GM10266 (cell line): Measurements from ENCODE around the gene C15orf61.

Experiments
- DNase-seq: peaks from one replicate; pipeline ENCODE4 v3.0.0; 2012; ENCODE audit errors: extremely low spot score
- CTCF ChIP-seq: IDR thresholded peaks from 2 replicates; pipeline ENCODE4 v1.5.1; 2012; ENCODE audit warnings: mild to moderate bottlenecking, low read depth; ENCODE audit not compliant: control insufficient read depth, insufficient read depth; ENCODE audit errors: missing control alignments

C15orf61 gene

GRCh38 chr15:67545864-67546263 lies 24.9 kb downstream of the C15orf61 start:
- no peak for TF ChIP-seq CTCF
- no peak for DNase-seq

- no peak for TF ChIP-seq CTCF
- no peak for DNase-seq
Observed at GRCh38 chr15:67547064-67547463, 26.1 kb downstream of the C15orf61 start.

- TF ChIP-seq CTCF = no peak
Observed at GRCh38 chr15:67547836-67548235, 26.9 kb downstream of the C15orf61 start.

GRCh38 chr15:67548236-67548852 lies 27.4 kb downstream of the C15orf61 start:
- DNase-seq = no peak
- TF ChIP-seq CTCF = no peak

More at GRCh38 chr15:67547836-67548235, 26.9 kb downstream of the C15orf61 start:
- DNase-seq = no peak

- TF ChIP-seq CTCF = no peak
- no peak for DNase-seq
Observed at GRCh38 chr15:67548862-67549651, 28.1 kb downstream of the C15orf61 start.

GRCh38 chr15:67549736-67550135 lies 28.8 kb downstream of the C15orf61 start:
- no peak for DNase-seq
- TF ChIP-seq CTCF = no peak

- no peak for DNase-seq
- TF ChIP-seq CTCF = no peak
Observed at GRCh38 chr15:67550522-67550921, 29.6 kb downstream of the C15orf61 start.
